OCI-LY7 (cell line): ENCODE data around the gene SYDE2.

ENCODE experiments used
- EZH2phosphoT487 ChIP-seq: fragments of 200-600 bp; sonication (generic); IDR thresholded peaks from 2 replicates; pipeline ENCODE4 v1.6.1; 2018; ENCODE audit warnings: low read depth, borderline replicate concordance, mild to moderate bottlenecking, mixed run types, antibody characterized with exemption, low read length, moderate library complexity, mixed read lengths
- TF ChIP-seq, protein P1 (sequence below): fragments of 200-600 bp; sonication (generic); conservative IDR thresholded peaks from 2 replicates; pipeline ENCODE4 v1.5.1; 2014; ENCODE audit warnings: mild to moderate bottlenecking, antibody characterized with exemption, low read length, moderate library complexity, mixed read lengths

DNA sequence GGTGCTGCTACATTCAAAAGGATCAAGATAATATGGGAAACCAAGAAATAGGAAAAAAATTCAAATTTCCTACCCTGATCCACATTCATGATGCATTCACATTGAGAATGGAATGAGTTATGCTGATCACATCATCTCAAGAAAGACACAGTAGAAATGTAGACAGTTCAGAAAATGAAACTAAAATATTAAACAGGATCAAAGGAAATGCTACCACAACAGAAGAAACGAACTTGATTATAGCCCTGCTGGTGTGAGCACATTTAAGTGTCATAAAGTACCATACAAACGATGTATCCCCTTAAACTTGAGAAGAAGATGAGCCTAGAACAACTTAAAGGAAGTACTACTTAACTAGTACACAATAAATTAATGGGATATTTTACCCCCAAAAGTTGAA lies 21.3 kb downstream of the SYDE2 start:
- TF ChIP-seq, protein P1, sequence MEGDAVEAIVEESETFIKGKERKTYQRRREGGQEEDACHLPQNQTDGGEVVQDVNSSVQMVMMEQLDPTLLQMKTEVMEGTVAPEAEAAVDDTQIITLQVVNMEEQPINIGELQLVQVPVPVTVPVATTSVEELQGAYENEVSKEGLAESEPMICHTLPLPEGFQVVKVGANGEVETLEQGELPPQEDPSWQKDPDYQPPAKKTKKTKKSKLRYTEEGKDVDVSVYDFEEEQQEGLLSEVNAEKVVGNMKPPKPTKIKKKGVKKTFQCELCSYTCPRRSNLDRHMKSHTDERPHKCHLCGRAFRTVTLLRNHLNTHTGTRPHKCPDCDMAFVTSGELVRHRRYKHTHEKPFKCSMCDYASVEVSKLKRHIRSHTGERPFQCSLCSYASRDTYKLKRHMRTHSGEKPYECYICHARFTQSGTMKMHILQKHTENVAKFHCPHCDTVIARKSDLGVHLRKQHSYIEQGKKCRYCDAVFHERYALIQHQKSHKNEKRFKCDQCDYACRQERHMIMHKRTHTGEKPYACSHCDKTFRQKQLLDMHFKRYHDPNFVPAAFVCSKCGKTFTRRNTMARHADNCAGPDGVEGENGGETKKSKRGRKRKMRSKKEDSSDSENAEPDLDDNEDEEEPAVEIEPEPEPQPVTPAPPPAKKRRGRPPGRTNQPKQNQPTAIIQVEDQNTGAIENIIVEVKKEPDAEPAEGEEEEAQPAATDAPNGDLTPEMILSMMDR: no peak
- no peak for TF ChIP-seq EZH2phosphoT487
